ENCODE data around the gene RAB22A.

RAB22A gene

DNA sequence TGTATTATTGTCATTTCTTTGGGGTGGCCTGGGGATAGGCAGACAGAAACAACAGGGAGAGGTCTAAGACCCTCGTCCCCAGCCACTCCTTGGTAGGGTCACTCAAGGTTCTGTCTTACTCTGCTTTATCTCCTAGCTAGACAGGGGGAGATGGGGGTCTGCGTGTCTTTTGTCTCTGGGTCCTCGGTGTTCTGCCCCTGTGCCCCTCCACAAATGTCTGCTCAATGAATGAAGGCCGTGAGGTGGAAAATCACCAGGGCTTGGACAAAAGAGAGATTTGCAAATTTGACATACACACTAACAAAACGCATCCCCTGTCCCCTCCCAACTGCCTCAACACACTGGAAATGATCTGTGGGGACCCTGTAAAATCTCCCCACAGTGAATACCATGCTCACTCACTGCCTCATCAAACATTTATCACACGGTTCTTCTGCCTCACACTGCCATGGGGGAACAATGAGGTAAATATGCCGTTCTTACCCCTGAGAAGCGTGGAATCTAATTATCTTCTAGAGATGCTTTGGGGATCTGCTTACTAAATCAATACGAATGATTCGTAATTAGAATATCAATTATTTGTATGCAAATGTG, 66.3 kb downstream of the RAB22A start:
- no peak overlapping the region for H3K4me3 ChIP-seq (ENCODE audit: control insufficient read depth, low read depth, low read length)
- no peak for DNase-seq (ENCODE audit: low read depth)
- TF ChIP-seq, protein P1, sequence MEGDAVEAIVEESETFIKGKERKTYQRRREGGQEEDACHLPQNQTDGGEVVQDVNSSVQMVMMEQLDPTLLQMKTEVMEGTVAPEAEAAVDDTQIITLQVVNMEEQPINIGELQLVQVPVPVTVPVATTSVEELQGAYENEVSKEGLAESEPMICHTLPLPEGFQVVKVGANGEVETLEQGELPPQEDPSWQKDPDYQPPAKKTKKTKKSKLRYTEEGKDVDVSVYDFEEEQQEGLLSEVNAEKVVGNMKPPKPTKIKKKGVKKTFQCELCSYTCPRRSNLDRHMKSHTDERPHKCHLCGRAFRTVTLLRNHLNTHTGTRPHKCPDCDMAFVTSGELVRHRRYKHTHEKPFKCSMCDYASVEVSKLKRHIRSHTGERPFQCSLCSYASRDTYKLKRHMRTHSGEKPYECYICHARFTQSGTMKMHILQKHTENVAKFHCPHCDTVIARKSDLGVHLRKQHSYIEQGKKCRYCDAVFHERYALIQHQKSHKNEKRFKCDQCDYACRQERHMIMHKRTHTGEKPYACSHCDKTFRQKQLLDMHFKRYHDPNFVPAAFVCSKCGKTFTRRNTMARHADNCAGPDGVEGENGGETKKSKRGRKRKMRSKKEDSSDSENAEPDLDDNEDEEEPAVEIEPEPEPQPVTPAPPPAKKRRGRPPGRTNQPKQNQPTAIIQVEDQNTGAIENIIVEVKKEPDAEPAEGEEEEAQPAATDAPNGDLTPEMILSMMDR (IDR thresholded peaks at IDR 0.05; ENCODE audit: control insufficient read depth, insufficient read depth, low read depth, low read length, missing control alignments), result no peak

DNA sequence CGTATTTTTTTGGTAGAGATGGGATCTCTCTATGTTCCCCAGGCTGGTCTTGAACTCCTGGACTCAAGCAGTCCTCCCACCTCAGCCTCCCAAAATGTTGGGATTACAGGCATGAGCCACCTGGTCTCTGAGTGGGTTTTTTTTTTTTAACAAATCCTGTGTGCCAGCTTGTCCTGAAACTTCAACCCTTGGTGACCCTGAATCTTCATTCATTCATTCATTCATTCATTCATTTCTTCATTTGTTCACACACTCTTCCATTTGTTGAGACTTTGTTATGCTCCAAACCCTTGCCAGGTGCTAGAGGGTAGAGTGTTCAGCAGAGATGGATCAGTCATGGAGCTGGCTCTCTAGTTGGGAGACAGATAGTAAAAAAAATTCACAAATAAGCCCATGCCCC, 67.5 kb downstream of the RAB22A start:
- TF ChIP-seq, protein P1 (IDR thresholded peaks at IDR 0.05; ENCODE audit: control insufficient read depth, insufficient read depth, low read depth, low read length, missing control alignments), result no peak
- DNase-seq (ENCODE audit: low read depth), result no peak
- no peak overlapping the region for H3K4me3 ChIP-seq (ENCODE audit: control insufficient read depth, low read depth, low read length)

DNA sequence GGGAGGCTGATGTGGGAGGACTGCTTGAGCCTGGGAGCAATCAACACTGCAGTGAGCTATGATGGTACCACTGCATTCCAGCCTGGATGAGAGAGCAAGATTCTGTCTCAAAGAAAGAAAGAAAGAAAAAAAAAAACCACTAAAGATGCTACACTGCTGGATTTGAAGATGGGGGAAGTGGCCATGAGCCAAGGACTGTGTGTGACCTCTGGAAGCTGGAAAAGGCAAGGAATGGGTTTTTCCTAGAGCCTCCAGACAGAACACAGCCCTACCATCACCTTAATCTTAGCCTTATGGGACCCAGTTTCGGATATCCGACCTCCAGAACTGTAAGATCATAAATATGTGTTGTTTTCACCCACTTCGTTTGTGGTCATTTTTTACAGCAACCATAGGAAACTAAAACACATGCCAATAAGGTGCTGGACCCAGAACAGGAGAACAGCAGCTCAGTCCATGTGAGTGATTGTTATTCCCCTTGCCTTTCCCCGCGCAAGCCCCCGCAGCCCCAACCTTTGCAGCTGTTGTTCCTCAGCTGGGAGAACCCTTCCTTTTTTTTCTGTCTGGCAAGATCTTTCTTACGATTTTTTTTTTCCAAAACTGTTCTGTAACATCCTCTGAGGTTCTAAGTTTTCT, 68.4 kb downstream of the RAB22A start:
- TF ChIP-seq, protein P1 (IDR thresholded peaks at IDR 0.05; ENCODE audit: control insufficient read depth, insufficient read depth, low read depth, low read length, missing control alignments), result no peak
- no peak overlapping the region for H3K4me3 ChIP-seq (ENCODE audit: control insufficient read depth, low read depth, low read length)
- DNase-seq (ENCODE audit: low read depth), result no peak

DNA sequence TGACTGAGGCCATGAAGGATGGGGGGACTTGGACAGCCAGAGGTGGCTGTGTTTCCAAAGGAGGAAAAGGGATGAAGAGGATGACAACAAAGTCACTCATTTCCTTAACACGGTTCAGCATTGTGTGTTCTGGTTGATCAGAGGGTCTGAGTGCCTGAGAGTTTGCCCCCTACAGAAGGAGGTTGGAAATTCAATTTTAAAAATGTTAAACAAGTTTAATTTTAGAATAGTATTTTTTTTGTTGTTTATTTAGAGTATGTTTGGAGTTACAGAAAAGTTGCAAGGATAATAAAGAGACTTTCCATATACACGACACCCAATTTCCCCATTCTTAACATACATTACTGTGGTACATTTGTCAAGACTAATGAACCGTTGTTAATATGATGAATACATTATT, 69.2 kb downstream of the RAB22A start:
- TF ChIP-seq, protein P1 (IDR thresholded peaks at IDR 0.05; ENCODE audit: control insufficient read depth, insufficient read depth, low read depth, low read length, missing control alignments), result no peak
- no peak overlapping the region for H3K4me3 ChIP-seq (ENCODE audit: control insufficient read depth, low read depth, low read length)
- no peak for DNase-seq (ENCODE audit: low read depth)

DNA sequence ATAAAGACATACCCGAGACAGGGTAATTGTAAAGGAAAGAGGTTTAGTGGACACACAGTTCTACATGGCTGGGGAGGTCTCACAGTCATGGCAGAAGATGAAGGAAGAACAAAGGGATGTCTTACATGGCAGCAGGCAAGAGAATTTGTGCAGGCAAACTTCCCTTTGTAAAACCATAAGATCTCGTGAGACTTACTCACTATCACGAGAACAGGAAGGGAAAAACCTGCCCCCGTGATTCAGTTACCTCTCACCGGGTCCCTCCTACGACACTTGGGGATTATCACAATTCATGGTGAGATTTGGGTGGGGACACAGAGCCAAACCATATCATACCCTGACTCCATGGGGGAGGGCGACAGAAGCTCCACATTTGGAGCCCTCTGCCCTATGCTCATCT, 72.1 kb downstream of the RAB22A start:
- DNase-seq (ENCODE audit: low read depth), result no peak
- H3K4me3 ChIP-seq (ENCODE audit: control insufficient read depth, low read depth, low read length), result no peak overlapping the region
- TF ChIP-seq, protein P1 (IDR thresholded peaks at IDR 0.05; ENCODE audit: control insufficient read depth, insufficient read depth, low read depth, low read length, missing control alignments), result no peak

DNA sequence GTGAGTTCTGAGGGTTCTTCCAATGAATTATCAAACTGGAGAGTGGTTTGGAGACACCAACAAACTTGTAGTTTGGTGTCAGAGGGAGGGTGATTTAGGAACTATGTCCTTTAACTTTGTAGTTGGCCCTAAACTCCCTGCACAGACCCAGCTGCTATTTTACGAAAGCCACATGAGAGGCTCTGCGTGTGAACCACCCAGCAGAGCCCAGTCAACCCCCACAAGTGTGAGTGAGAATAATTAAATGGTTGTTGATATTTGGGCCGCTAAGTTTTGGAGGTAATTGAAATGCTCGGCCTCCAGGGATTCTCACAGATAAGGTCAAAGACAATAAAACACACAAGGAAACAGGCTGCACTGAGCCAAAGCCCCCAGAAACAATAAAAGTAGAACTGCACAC, 72.6 kb downstream of the RAB22A start:
- H3K4me3 ChIP-seq (ENCODE audit: control insufficient read depth, low read depth, low read length), result no peak overlapping the region
- no peak for DNase-seq (ENCODE audit: low read depth)
- TF ChIP-seq, protein P1 (IDR thresholded peaks at IDR 0.05; ENCODE audit: control insufficient read depth, insufficient read depth, low read depth, low read length, missing control alignments), result no peak

Data from AG09309 (cell line).